Inflammatory macrophage treated with lipopolysaccharide for 1 hour (primary cell): Measurements from ENCODE around the gene MECR.
A peak's percentile ranks its signal among the peaks of the same experiment; 100 is the strongest.
"Not testable (repeated sequence)": the region's sequence is repeated elsewhere in the genome, so short reads cannot be mapped to it uniquely, and the experiment has no call there.

Experiments
- DNase-seq, 2 donors: peaks; one replicate each; pipeline ENCODE4 v3.0.0-alpha.2; 2020 to 2022

MECR gene

GRCh38 chr1:29235955-29236711 lies 5.4 kb upstream of the MECR start, which contains the start of gene PTPRU:
Gene PTPRU, plus strand, starts transcription at chr1:29236522. Its CDS starts 123 bp downstream, at chr1:29236645.
- DNase-seq, result peak; percentile 40 to 79

DNA sequence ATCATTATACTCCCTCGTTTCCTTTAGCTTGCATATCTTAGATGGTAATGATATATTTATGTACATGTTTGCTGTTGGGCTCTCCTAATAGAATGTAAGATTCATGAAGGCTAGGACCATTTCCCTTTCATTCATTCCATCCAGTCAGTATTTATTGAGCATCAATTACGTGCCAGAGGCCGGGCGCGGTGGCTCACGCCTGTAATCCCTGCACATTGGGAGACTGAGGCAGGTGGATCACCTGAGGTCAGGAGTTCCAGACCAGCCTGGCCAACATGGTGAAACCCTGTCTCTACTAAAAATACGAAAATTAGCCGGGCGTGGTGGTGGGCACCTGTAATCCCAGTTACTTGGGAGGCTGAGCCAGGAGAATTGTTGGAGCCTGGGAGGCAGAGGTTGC lies 4.1 kb upstream of the MECR start:
- DNase-seq, result not testable (repeated sequence)

- no peak for DNase-seq
These were observed 3.7 kb upstream of the MECR start for GRCh38 chr1:29234471-29234870.

GRCh38 chr1:29233693-29234092 lies 3.0 kb upstream of the MECR start:
- DNase-seq, result no peak

DNA sequence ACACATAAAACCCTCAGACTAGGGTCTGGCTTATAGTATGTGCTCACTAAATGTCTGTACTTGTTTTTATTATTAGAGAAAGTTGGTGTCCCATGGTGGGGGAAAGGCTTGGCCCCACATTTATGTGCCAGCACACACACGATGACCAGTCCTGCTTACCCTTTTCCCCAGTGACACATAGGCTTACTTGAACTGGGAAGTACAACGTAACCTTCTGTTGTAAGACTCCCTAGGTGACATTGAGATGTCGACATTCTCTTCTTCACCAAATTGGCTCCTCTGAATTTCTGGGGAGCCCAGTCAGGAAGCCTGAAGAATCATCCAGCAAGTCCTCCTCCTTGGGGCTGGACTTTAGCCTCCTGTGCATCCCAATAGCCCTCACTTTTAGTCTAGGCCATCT lies 1.7 kb upstream of the MECR start:
- DNase-seq, result peak in 1 of 2 donors; percentile 29

- no peak for DNase-seq
These were observed 556 bp downstream of the MECR start for GRCh38 chr1:29230204-29230552.

GRCh38 chr1:29227511-29227910 lies 3.2 kb downstream of the MECR start:
- no peak for DNase-seq

DNA sequence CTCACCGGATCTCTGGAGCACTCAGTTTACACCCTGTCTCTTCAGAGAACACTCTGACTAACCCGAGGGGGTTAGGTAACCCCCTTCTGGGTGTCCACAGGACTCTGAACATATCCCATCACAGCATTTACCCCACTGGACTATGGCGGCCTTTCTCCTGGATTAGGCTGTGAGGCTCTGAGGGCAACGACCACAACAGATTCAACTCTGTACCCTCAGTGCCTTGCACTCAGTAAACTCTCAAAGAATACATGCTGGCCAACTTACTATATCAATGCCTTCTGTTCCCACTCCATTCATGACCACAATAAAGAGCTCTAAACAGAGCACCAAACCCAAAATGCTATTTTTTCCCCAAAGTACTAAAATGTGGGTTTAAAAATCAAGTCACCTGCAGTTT lies 5.4 kb downstream of the MECR start:
- DNase-seq, result no peak

DNA sequence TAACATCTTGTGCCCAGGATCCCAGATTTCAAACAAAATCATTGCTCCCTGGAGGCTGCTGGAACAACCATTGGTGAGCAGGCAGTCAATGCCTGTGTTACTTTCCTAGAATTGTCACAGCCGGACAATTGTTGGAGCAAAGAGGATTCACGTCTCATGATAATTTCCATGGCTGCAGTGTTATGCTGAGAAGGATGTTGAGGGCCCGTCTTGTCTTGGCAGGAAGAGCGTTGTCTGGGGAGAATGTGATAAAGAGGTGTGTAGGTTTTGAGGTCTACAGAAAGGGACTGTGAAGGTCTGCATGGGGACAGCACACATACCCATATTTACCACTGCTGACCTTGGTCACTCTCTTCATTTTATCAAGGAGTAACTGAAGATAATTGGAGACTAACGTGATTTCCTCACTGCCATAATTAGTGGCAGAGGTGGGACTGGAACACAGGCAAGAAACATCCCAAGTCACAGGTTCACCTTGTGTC lies 6.3 kb downstream of the MECR start:
- no peak for DNase-seq

DNA sequence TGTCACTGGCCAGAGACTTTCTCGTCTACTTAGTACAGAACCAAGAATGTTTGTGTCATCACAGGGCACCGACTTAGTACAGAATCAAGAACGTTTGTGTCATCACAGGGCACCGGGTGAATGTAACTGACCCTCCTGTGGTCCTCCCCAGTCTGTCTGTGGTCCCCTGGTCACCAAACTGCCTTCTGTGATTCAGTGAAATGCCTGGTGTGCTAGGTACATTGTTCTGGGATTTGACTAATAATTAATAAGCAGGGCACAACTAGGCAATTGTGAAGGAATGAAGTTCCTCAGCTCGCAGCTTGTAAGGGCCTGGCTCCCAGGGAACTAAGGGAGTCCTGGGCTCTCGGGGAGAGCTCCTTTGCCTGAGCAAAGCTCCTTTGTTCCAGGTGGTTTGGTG lies 7.2 kb downstream of the MECR start:
- no peak for DNase-seq

DNA sequence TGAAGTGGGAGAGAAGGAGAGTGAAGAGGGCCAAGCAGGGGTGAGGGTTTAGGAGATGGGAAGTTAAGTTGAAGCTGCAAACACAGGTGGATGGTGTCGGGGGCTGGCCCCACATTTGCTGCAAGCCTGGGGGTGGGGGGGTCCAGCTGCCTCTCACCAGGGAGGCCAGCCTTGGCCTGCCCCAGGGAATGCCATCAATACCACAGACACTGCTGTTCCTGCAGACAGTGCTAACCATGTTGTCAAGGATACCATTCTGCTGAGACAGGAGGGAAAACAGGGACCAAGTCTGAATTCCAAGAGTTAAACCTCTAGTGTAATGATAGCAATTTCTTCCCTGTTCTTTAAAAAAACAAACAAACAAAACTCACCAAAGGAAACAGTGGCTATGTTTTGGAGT lies 8.0 kb downstream of the MECR start:
- no peak for DNase-seq

DNA sequence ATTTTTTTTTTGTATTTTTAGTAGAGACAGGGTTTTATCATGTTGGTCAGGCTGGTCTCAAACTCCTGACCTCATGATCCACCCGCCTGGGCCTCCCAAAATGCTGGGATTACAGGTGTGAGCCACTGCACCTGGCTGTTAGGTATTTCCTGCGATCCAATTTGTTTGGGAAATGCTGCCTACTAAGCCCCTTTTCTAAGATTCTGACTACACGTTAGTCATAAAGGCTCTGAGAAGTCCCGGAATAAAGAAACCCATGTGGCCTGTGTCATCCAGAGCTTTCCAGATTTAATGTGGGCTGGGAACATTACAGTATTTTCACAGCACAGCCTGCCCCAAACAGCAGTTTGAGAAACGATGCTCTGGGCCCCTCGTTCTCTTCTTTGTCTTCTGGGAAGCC lies 8.5 kb downstream of the MECR start:
- DNase-seq, result not testable (repeated sequence)

DNA sequence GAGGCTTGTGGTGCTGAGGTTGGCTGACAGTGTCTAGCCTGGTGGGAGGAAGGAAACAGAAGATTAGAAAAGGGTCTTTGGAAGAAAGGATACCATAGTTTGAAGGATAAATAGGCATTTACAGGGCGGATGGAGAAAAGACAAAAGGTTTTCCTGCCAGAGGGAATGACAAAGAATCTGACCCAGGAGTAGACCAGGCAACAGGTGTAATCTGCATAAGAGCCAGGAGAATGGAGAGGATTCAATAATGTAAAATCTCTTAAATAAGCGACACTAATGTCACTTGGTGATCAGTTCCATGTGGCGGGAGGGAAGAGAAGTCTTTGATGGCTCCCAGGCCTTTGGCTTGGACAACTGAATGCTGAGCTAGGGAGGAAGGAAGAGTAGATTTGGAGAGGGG lies 9.4 kb downstream of the MECR start:
- no peak for DNase-seq

DNA sequence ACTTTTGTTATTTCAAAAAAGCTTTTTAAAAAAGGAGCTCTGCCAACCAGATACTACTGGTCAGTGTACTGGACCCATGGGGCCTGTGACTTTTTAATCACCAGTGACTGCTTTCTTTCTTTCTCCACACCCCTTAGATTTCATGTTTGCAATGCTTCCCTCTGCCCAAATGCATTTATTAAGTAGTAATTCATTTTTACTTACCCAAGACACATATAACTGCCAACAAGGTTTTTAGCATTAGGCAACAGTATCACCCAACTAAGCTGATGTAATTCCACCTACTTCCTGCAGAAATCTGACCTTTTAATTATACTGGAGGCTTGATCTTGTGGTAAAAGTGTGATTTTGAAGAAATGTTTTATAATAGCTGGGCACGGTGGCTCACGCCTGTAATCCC lies 12.5 kb downstream of the MECR start:
- DNase-seq, result peak in 1 of 2 donors; percentile 35

- no peak for DNase-seq
These were observed 13.1 kb downstream of the MECR start for GRCh38 chr1:29217633-29218032.

DNA sequence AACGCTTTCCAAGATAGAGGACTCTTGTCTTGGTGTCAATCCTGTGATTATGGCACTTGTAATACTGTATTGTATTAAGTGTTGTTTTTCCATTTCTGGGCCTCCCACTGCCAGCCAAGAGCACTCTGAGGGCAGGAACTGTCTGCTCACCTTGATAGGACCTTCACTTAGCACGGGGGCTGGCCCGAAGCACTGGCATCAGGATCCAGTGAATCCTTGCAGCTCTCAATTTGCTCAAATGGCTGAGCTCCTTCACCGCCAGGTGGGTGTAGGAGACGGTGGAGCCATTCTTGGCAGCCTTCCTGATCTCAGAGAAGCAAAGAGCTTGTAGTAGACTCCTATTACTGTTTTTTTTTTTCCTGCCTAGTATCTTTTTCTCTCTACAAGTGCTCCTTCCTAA lies 17.7 kb downstream of the MECR start:
- no peak for DNase-seq

- DNase-seq, result no peak
These were observed 19.4 kb downstream of the MECR start for GRCh38 chr1:29211086-29212030.

DNA sequence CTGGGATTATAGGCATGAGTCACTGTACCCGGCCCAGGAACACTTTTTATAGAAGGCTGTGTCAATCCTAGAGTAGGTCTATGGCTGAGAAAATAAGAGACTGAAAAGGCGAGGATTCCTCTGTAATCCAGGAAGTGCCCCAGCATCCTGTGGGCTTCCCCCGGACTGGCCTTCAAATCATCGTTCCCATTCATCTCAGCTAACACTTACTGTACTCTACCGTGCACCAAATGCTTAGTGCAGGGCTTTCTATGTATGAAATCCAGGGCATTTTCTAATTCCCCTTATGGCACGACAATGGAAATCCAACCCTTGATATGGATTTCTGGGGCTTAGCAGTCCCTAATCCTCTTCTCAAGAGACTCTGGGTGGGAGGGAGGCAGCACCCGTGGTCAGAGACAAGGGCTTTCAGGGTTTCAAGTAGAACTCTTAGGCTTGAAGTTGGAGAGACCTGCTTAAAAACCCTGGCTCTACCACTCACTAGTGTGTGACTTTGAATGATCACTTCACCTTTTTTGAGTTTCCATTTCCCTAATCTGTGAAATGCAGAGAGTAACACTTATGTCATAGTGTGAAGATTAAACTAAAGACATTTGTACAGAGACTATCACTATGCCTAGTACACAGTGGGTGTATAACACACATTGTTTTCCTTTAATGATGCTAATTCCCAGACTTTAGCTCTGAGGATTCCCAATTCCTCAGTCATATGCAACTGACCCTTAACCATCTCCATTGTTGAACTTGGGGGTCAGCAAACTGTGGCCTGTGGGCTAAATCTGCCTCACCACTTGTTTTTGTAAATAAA lies 20.3 kb downstream of the MECR start:
- DNase-seq, result peak in 1 of 2 donors; percentile 29

- no peak for DNase-seq
These were observed 21.6 kb downstream of the MECR start for GRCh38 chr1:29209173-29209572.

GRCh38 chr1:29208442-29208841 lies 22.3 kb downstream of the MECR start:
- DNase-seq, result no peak

- DNase-seq, result peak; percentile 79 to 100
These were observed 28.0 kb downstream of the MECR start for GRCh38 chr1:29202584-29203340.

GRCh38 chr1:29202053-29202452 lies 28.7 kb downstream of the MECR start:
- DNase-seq, result peak; percentile 52 to 62
